Putamen (tissue), 1 donor: ENCODE results near the gene AP3S2.
"Not testable (repeated sequence)": the region's sequence is repeated elsewhere in the genome, so short reads cannot be mapped to it uniquely, and the experiment has no call there.

ENCODE experiments used
- DNase-seq: peaks from one replicate; pipeline ENCODE4 v3.0.0-alpha.2; 2016; ENCODE audit warnings: low spot score

Gene AP3S2

GRCh38 chr15:89893696-89894447 is at the start of gene AP3S2:
Gene AP3S2, minus strand, starts transcription at chr15:89893994. Its CDS starts 45 bp downstream, at chr15:89893949.
- peak; percentile 90 for DNase-seq

- no peak for DNase-seq
Measured at GRCh38 chr15:89939910-89940309, 46.1 kb upstream of the AP3S2 start.

GRCh38 chr15:89939377-89939776 is 45.6 kb upstream of the AP3S2 start:
- not testable (repeated sequence) for DNase-seq

- no peak for DNase-seq
Measured at GRCh38 chr15:89937365-89938350, 43.9 kb upstream of the AP3S2 start.

GRCh38 chr15:89936786-89937265 is 43.0 kb upstream of the AP3S2 start:
- DNase-seq = no peak

- DNase-seq = no peak
Measured at GRCh38 chr15:89936051-89936785, 42.4 kb upstream of the AP3S2 start.

- no peak for DNase-seq
Measured at GRCh38 chr15:89932880-89933279, 39.1 kb upstream of the AP3S2 start.

GRCh38 chr15:89928421-89928820 is 34.6 kb upstream of the AP3S2 start:
- no peak for DNase-seq

GRCh38 chr15:89926158-89926557 is 32.4 kb upstream of the AP3S2 start:
- DNase-seq = no peak

GRCh38 chr15:89917442-89918101 is 23.8 kb upstream of the AP3S2 start:
- no peak for DNase-seq

GRCh38 chr15:89916660-89917059 is 22.9 kb upstream of the AP3S2 start:
- no peak for DNase-seq

- DNase-seq = no peak
Measured at GRCh38 chr15:89912674-89913396, 19.0 kb upstream of the AP3S2 start, which contains the start of gene ARPIN. Gene ARPIN, minus strand, starts transcription at chr15:89912952. Its CDS starts 117 bp downstream, at chr15:89912835.

GRCh38 chr15:89912145-89912673 is 18.4 kb upstream of the AP3S2 start:
- DNase-seq = no peak

- no peak for DNase-seq
Measured at GRCh38 chr15:89910891-89911626, 17.3 kb upstream of the AP3S2 start.

GRCh38 chr15:89909611-89910010 is 15.8 kb upstream of the AP3S2 start:
- no peak for DNase-seq

- DNase-seq = no peak
Measured at GRCh38 chr15:89908226-89908625, 14.4 kb upstream of the AP3S2 start.

GRCh38 chr15:89907289-89907688 is 13.5 kb upstream of the AP3S2 start:
- peak; percentile 52 for DNase-seq

GRCh38 chr15:89905846-89906378 is 12.1 kb upstream of the AP3S2 start:
- no peak for DNase-seq

GRCh38 chr15:89904519-89904918 is 10.7 kb upstream of the AP3S2 start:
- DNase-seq = no peak

- no peak for DNase-seq
Measured at GRCh38 chr15:89903858-89904130, 10.0 kb upstream of the AP3S2 start.
